HG03469 (cell line): ENCODE results near the gene RBM10.

Experiments
- ATAC-seq: cut with Tn5 transposase; IDR thresholded peaks from one replicate; pipeline ENCODE4 v1.9.1; 2021; ENCODE audit warnings: mild to moderate bottlenecking, moderate library complexity, moderate number of reproducible peaks; ENCODE audit not compliant: unreplicated experiment

The RBM10 gene

GRCh38 chrX:47194194-47194787 lies 49.3 kb downstream of the RBM10 start:
- no peak for ATAC-seq

- no peak for ATAC-seq
These were observed 51.1 kb downstream of the RBM10 start for GRCh38 chrX:47196098-47196497.

GRCh38 chrX:47197526-47197925 lies 52.5 kb downstream of the RBM10 start:
- ATAC-seq = no peak

GRCh38 chrX:47198026-47198686 lies 53.1 kb downstream of the RBM10 start:
- no peak for ATAC-seq

- ATAC-seq = no peak
These were observed 53.7 kb downstream of the RBM10 start for GRCh38 chrX:47198687-47199080.

GRCh38 chrX:47199286-47199685 lies 54.3 kb downstream of the RBM10 start:
- ATAC-seq = no peak

GRCh38 chrX:47200385-47201150 lies 55.5 kb downstream of the RBM10 start:
- no peak for ATAC-seq

- no peak for ATAC-seq
These were observed 56.4 kb downstream of the RBM10 start for GRCh38 chrX:47201345-47201944.

- ATAC-seq = no peak
These were observed 57.3 kb downstream of the RBM10 start for GRCh38 chrX:47202316-47202715.

GRCh38 chrX:47202877-47203276 lies 57.9 kb downstream of the RBM10 start:
- no peak for ATAC-seq

GRCh38 chrX:47204970-47205369 lies 59.9 kb downstream of the RBM10 start:
- no peak for ATAC-seq

GRCh38 chrX:47206316-47206715 lies 61.3 kb downstream of the RBM10 start:
- ATAC-seq = no peak

- no peak for ATAC-seq
These were observed 63.1 kb downstream of the RBM10 start for GRCh38 chrX:47208108-47208507.

GRCh38 chrX:47209508-47210238 lies 64.7 kb downstream of the RBM10 start:
- no peak for ATAC-seq

GRCh38 chrX:47210661-47211425 lies 65.8 kb downstream of the RBM10 start:
- no peak for ATAC-seq

- no peak for ATAC-seq
These were observed 67.6 kb downstream of the RBM10 start for GRCh38 chrX:47212381-47213293.

- ATAC-seq = no peak
These were observed 69.5 kb downstream of the RBM10 start for GRCh38 chrX:47214435-47215077.

GRCh38 chrX:47215291-47215900 lies 70.4 kb downstream of the RBM10 start:
- ATAC-seq = no peak
